IMR-90 (cell line): ENCODE results near the gene BFAR. TPM values are rescaled to one million over a fixed set of nuclear protein-coding genes. Genes with fewer than 3 reads are reported as not detected.
"Not testable (repeated sequence)": the region's sequence is repeated elsewhere in the genome, so short reads cannot be mapped to it uniquely, and the experiment has no call there.

ENCODE experiments used
- ATAC-seq: fragments of 200-7000 bp; cut with Tn5 transposase; 2 replicates; pipeline ENCODE4 v1.9.1; 2020; ENCODE audit warnings: low read depth, mild to moderate bottlenecking, moderate library complexity
- BruUV-seq: library from RNA; stranded (reverse); fragments of 400-500 nt; replicated peaks from 2 replicates; lab custom pipeline; 2021; lab: Mats Ljungman, UMichigan
- CTCF ChIA-PET: fragments of 300-600 bp; formaldehyde crosslinking; extraction: SDS; loops from one replicate; lab custom pipeline; 2021; ENCODE audit warnings: antibody characterized with exemption; lab: Yijun Ruan, JAX
- POLR2A ChIA-PET: fragments of 300-600 bp; sonication (Branson Sonifier 250); formaldehyde crosslinking; loops from one replicate; lab custom pipeline; 2022; ENCODE audit warnings: antibody characterized with exemption; ENCODE audit not compliant: unreplicated experiment; lab: Charles Lee
- DNase-seq: peaks from one replicate; pipeline ENCODE4 v3.0.0; 2013
- H2AFZ ChIP-seq: replicated peaks from 2 replicates; pipeline ENCODE3; 2013; ENCODE audit warnings: low read length, mild to moderate bottlenecking; ENCODE audit not compliant: poor library complexity
- H2AK5ac ChIP-seq: 2 replicates; pipeline ENCODE4 v1.6.1; 2013; ENCODE audit warnings: low read depth, low read length, inconsistent platforms
- H2AK9ac ChIP-seq: replicated peaks from 2 replicates; pipeline ENCODE3; 2013; ENCODE audit warnings: mild to moderate bottlenecking, low read depth, low read length, moderate library complexity; ENCODE audit not compliant: poor library complexity
- H2BK120ac ChIP-seq: 2 replicates; pipeline ENCODE4 v1.6.1; 2013; ENCODE audit warnings: low read depth, low read length, inconsistent platforms
- H2BK15ac ChIP-seq: 3 replicates; pipeline ENCODE4 v1.6.1; 2013; ENCODE audit warnings: low read depth, low read length, inconsistent platforms
- H2BK20ac ChIP-seq: 2 replicates; pipeline ENCODE4 v1.6.1; 2013; ENCODE audit warnings: low read depth, mild to moderate bottlenecking, inconsistent platforms, low read length, moderate library complexity
- H2BK5ac ChIP-seq: 2 replicates; pipeline ENCODE4 v1.6.1; 2013; ENCODE audit warnings: mild to moderate bottlenecking, low read depth, low read length, inconsistent platforms; ENCODE audit not compliant: poor library complexity, severe bottlenecking
- H3K14ac ChIP-seq: replicated peaks from 2 replicates; pipeline ENCODE4 v1.6.1; 2013; ENCODE audit warnings: low read depth, low read length, inconsistent platforms
- H3K18ac ChIP-seq: 2 replicates; pipeline ENCODE4 v1.6.1; 2013; ENCODE audit warnings: low read depth, low read length, control low read depth
- H3K23ac ChIP-seq: 2 replicates; pipeline ENCODE4 v1.6.1; 2013; ENCODE audit warnings: low read depth, low read length, inconsistent platforms
- H3K27ac ChIP-seq: 2 replicates; pipeline ENCODE4 v1.5.1; 2013; ENCODE audit warnings: mild to moderate bottlenecking, control low read depth, low read length; ENCODE audit not compliant: insufficient read depth
- H3K27me3 ChIP-seq: 2 replicates; pipeline ENCODE4 v1.6.1; 2013; ENCODE audit warnings: low read length; ENCODE audit not compliant: control insufficient read depth, insufficient read depth
- H3K36me3 ChIP-seq: 2 replicates; pipeline ENCODE4 v1.6.1; 2013; ENCODE audit warnings: low read length, mixed read lengths; ENCODE audit not compliant: control insufficient read depth, insufficient read depth
- H3K4ac ChIP-seq: 2 replicates; pipeline ENCODE4 v1.6.1; 2013; ENCODE audit warnings: low read depth, low read length, inconsistent platforms
- H3K4me1 ChIP-seq: 2 replicates; pipeline ENCODE4 v1.6.1; 2013; ENCODE audit warnings: low read length, mixed read lengths; ENCODE audit not compliant: control insufficient read depth, insufficient read depth
- H3K4me2 ChIP-seq: 2 replicates; pipeline ENCODE4 v1.6.1; 2013; ENCODE audit warnings: low read depth, mild to moderate bottlenecking, control low read depth, low read length, moderate library complexity
- H3K4me3 ChIP-seq: 2 replicates; pipeline ENCODE4 v1.5.1; 2013; ENCODE audit warnings: low read depth, mild to moderate bottlenecking, control low read depth, low read length, moderate library complexity; ENCODE audit not compliant: insufficient read depth
- H3K56ac ChIP-seq: 2 replicates; pipeline ENCODE4 v1.6.1; 2013; ENCODE audit warnings: low read length, inconsistent platforms; ENCODE audit not compliant: insufficient read depth; ENCODE audit errors: extremely low read depth
- H3K79me1 ChIP-seq, 2 experiments: 2 replicates each; pipeline ENCODE4 v1.6.1; 2013; ENCODE audit warnings: low read length in 2 of 2, inconsistent platforms in 1 of 2, low read depth in 1 of 2
- H3K9ac ChIP-seq: 2 replicates; pipeline ENCODE4 v1.6.1; 2013; ENCODE audit warnings: low read depth, low read length, control low read depth
- H3K9me1 ChIP-seq: 2 replicates; pipeline ENCODE4 v1.6.1; 2013; ENCODE audit warnings: low read length, inconsistent platforms; ENCODE audit not compliant: insufficient read depth
- H3K9me3 ChIP-seq: 2 replicates; pipeline ENCODE4 v1.6.1; 2013; ENCODE audit warnings: low read length; ENCODE audit not compliant: control insufficient read depth, insufficient read depth
- H4K20me1 ChIP-seq: 2 replicates; pipeline ENCODE4 v1.6.1; 2013; ENCODE audit warnings: low read length, inconsistent platforms; ENCODE audit not compliant: insufficient read depth
- H4K5ac ChIP-seq: 2 replicates; pipeline ENCODE4 v1.6.1; 2013; ENCODE audit warnings: mild to moderate bottlenecking, low read depth, low read length, control low read depth
- H4K8ac ChIP-seq, 2 experiments: 2 replicates each; pipeline ENCODE4 v1.6.1; 2013; ENCODE audit warnings: low read depth in 2 of 2, low read length in 2 of 2, control low read depth in 1 of 2, inconsistent platforms in 1 of 2
- H4K91ac ChIP-seq: 2 replicates; pipeline ENCODE4 v1.6.1; 2013; ENCODE audit warnings: low read depth, low read length, inconsistent platforms; ENCODE audit not compliant: insufficient read depth
- WGBS, 2 experiments: methylation state at CpG; one replicate each; pipeline versions ENCODE4 v1.1.5 to v1.1.7; 2013; ENCODE audit warnings: missing lambda C conversion rate in 2 of 2; ENCODE audit not compliant: insufficient read length in 1 of 2; ENCODE audit errors: extremely low coverage in 2 of 2; 5-methylcytosine and 5-hydroxymethylcytosine counted together
- dilution Hi-C: fragments of 300-500 bp; cut with HindIII; formaldehyde crosslinking; loops from one replicate; pipeline ENCODE4 v1.14.3; 2018; ENCODE audit warnings: low sequenced_read_pairs; ENCODE audit not compliant: unreplicated experiment
- in situ Hi-C: fragments of 300-500 bp; cut with MboI; formaldehyde crosslinking; loops from 3 replicates; pipeline ENCODE4 v1.14.3; 2019; ENCODE audit warnings: low sequenced_read_pairs, inconsistent platforms, mixed read lengths
- intact Hi-C: fragments of 100-400 bp; cut with micrococcal nuclease; formaldehyde crosslinking; loops from 2 replicates; pipeline ENCODE4 v1.10.0; 2022
- polyA plus RNA-seq, 3 experiments: library from polyadenylated mRNA; depleted of rRNA; stranded (reverse); fragments of >200 nt; gene quantifications; 2 replicates each; pipeline ENCODE4 v1.2.3, GENCODE V29; 2012; ENCODE audit warnings: low replicate concordance in 1 of 3
- total RNA-seq: library from RNA; depleted of rRNA; stranded (reverse); fragments of >200 nt; gene quantifications from 2 replicates; pipeline ENCODE4 v1.2.3, GENCODE V29; 2012

BFAR gene
- total and polyA plus RNA-seq, 2 of the 4 experiments (the other 2 are of a cell fraction), result 46.6 to 56.5 TPM

DNA sequence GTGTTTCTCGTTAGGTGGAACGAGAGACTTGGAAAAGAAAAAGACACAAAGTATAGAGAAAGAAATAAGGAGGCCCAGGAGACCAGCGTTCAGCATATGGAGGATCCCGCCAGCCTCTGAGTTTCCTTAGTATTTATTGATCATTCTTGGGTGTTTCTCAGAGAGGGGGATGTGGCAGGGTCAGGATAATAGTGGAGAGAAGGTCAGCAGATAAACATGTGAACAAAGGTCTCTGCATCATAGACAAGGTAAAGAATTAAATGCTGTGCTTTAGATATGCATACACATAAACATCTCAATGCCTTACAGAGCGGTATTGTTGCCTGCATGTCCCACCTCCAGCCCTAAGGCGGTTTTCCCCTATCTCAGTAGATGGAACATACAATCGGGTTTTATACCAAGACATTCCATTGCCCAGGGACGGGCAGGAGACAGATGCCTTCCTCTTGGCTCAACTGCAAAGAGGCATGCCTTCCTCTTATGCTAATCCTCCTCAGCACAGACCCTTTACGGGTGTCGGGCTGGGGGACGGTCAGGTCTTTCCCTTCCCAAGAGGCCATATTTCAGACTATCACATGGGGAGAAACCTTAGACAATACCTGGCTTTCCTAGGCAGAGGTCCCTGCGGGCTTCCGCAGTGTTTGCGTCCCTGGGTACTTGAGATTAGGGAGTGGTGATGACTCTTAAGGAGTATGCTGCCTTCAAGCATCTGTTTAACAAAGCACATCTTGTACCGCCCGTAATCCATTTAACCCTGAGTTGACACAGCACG, 3.6 kb downstream of the BFAR start:
- not testable (repeated sequence) for ATAC-seq, H3K4me3 ChIP-seq
- H4K20me1 ChIP-seq, result peaks cover 63% of the 10 kb centered on the region

DNA sequence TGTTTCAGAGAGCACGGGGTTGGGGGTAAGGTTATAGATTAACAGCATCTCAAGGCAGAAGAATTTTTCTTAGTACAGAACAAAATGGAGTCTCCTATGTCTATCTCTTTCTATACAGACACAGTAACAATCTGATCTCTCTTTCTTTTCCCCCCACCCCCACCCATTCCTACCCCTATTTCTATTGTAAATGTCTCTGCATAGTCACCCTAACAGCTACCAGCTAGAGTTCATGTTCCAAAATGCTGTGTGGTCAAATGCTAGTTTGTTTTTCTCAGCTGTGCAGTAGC, 4.1 kb downstream of the BFAR start:
- H2BK15ac ChIP-seq, H3K9ac ChIP-seq, dilution Hi-C loops, H2BK5ac ChIP-seq, H3K56ac ChIP-seq, H2AK5ac ChIP-seq, H2BK120ac ChIP-seq, intact Hi-C loops, H3K27ac ChIP-seq, H3K9me1 ChIP-seq, H3K14ac ChIP-seq, H2BK20ac ChIP-seq, H3K4me2 ChIP-seq, H4K91ac ChIP-seq, DNase-seq, POLR2A ChIA-PET, ATAC-seq, H2AFZ ChIP-seq, H2AK9ac ChIP-seq, H3K4me1 ChIP-seq, H4K8ac ChIP-seq, H4K5ac ChIP-seq, H3K18ac ChIP-seq, H3K27me3 ChIP-seq, H3K4ac ChIP-seq, H3K4me3 ChIP-seq, H3K23ac ChIP-seq, BruUV-seq, H3K9me3 ChIP-seq: not testable (repeated sequence)
- Histone ChIP-seq H3K36me3 (peaks cover 15% of the 10 kb centered on the region), H3K79me1 (peaks cover 7 to 63% of the 10 kb centered on the region in 2 experiments; a peak in 3 of 4 replicates), H4K20me1 (peaks cover 68% of the 10 kb centered on the region)
- CTCF ChIA-PET, result interaction anchor here (0.6 kb wide), 1 partner anchor 382 kb away, joined by 7 read pairs; no protein-coding TSS in a partner anchor
- in situ Hi-C loops, result loop anchor here (25.0 kb wide), 1 partner anchor 325 kb away; no protein-coding TSS in a partner anchor
- WGBS, 2 experiments, result no CpG with 5 or more reads among the region's 1 CpG

More for the DNA sequence above, 3.6 kb downstream of the BFAR start:
- H2BK20ac ChIP-seq, H2AFZ ChIP-seq, H4K91ac ChIP-seq, intact Hi-C loops, H2BK5ac ChIP-seq, H2BK15ac ChIP-seq, DNase-seq, H3K56ac ChIP-seq, dilution Hi-C loops, H4K5ac ChIP-seq, H3K27me3 ChIP-seq, H3K4ac ChIP-seq, H2AK5ac ChIP-seq, H3K18ac ChIP-seq, H2AK9ac ChIP-seq, BruUV-seq, H4K8ac ChIP-seq, H3K23ac ChIP-seq, H3K4me2 ChIP-seq, POLR2A ChIA-PET, H3K14ac ChIP-seq, H3K9ac ChIP-seq, H3K9me3 ChIP-seq, H2BK120ac ChIP-seq, H3K4me1 ChIP-seq, CTCF ChIA-PET, H3K27ac ChIP-seq, H3K9me1 ChIP-seq: not testable (repeated sequence)
- 90% methylated on average over 2 of the region's 17 CpGs; no CpG with 5 or more reads in 1 of the 2 experiments for WGBS, 2 experiments
- H3K36me3 ChIP-seq, result peaks cover 15% of the 10 kb centered on the region
- in situ Hi-C loops, result loop anchor here (25.0 kb wide), 1 partner anchor 326 kb away; no protein-coding TSS in a partner anchor
- peaks cover 7 to 60% of the 10 kb centered on the region in 2 experiments; a peak in 3 of 4 replicates for H3K79me1 ChIP-seq
